22Rv1 (cell line): ENCODE results near the gene ZBTB8OS.
"Not testable (repeated sequence)": the region's sequence is repeated elsewhere in the genome, so short reads cannot be mapped to it uniquely, and the experiment has no call there.

Experiments used
- ZFX ChIP-seq: fragments of 450-650 bp; IDR thresholded peaks from 2 replicates; pipeline ENCODE4 v1.6.1; 2017; ENCODE audit warnings: antibody characterized with exemption, borderline replicate concordance
- TF ChIP-seq, protein P1 (sequence below): fragments of 450-650 bp; IDR thresholded peaks from 2 replicates; pipeline ENCODE4 v1.5.1; 2017; ENCODE audit warnings: mild to moderate bottlenecking

DNA sequence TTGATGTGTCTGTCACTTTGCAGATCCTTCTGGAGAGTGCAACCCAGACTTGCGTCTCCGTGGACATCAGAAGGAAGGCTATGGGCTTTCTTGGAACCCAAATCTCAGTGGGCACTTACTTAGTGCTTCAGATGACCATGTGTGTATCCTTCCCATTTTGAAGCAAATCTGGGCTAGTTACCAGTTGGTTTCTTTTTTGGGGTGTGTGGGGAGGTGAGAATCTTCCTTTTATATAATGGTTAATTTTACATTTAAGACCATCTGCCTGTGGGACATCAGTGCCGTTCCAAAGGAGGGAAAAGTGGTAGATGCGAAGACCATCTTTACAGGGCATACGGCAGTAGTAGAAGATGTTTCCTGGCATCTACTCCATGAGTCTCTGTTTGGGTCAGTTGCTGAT is 18.4 kb upstream of the ZBTB8OS start:
- TF ChIP-seq, protein P1, sequence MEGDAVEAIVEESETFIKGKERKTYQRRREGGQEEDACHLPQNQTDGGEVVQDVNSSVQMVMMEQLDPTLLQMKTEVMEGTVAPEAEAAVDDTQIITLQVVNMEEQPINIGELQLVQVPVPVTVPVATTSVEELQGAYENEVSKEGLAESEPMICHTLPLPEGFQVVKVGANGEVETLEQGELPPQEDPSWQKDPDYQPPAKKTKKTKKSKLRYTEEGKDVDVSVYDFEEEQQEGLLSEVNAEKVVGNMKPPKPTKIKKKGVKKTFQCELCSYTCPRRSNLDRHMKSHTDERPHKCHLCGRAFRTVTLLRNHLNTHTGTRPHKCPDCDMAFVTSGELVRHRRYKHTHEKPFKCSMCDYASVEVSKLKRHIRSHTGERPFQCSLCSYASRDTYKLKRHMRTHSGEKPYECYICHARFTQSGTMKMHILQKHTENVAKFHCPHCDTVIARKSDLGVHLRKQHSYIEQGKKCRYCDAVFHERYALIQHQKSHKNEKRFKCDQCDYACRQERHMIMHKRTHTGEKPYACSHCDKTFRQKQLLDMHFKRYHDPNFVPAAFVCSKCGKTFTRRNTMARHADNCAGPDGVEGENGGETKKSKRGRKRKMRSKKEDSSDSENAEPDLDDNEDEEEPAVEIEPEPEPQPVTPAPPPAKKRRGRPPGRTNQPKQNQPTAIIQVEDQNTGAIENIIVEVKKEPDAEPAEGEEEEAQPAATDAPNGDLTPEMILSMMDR = not testable (repeated sequence)
- not testable (repeated sequence) for TF ChIP-seq ZFX
